ENCODE data around the gene SEC24D.

DNA sequence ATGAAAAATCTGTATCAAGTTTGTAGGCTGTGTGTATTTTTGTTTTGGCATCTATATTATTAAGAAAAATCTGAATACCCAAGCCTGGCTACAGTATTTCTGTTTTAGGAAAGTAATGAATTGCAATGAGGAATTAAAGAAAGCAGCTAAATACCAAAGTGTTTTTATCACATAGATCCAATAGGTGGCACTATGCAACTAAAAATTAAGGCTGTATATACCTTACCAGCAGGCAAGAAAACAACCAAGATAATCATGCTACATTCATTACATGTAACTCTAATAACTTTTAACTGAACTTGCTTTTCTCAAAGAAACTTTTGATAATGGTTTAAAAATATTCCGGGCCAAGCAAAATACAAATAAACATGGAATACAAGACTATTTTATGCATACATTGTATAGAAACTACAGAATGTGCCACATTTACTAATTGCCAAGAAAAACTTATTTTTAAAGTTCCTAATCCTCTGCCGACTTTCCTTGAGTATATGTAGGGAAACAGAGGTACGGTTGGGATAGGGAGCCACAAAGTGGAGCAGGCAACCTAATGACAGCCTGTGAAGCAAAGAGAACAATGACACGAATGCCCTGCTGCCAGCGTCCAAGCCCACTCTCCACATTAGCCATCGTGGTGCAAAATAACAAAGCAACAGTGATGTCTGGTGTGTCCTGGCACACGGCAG is 63.7 kb downstream of the SEC24D start:
- TF ChIP-seq, protein P1, sequence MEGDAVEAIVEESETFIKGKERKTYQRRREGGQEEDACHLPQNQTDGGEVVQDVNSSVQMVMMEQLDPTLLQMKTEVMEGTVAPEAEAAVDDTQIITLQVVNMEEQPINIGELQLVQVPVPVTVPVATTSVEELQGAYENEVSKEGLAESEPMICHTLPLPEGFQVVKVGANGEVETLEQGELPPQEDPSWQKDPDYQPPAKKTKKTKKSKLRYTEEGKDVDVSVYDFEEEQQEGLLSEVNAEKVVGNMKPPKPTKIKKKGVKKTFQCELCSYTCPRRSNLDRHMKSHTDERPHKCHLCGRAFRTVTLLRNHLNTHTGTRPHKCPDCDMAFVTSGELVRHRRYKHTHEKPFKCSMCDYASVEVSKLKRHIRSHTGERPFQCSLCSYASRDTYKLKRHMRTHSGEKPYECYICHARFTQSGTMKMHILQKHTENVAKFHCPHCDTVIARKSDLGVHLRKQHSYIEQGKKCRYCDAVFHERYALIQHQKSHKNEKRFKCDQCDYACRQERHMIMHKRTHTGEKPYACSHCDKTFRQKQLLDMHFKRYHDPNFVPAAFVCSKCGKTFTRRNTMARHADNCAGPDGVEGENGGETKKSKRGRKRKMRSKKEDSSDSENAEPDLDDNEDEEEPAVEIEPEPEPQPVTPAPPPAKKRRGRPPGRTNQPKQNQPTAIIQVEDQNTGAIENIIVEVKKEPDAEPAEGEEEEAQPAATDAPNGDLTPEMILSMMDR (IDR thresholded peaks at IDR 0.05) = peak; percentile 31 to 69 (median 69)
- TF ChIP-seq POLR2A (IDR thresholded peaks at IDR 0.05) = no peak
- no peak for TF ChIP-seq POLR2AphosphoS5 (IDR thresholded peaks at IDR 0.05)

Measured in breast epithelium (tissue), 3 donors.